Upper lobe of left lung (tissue), 6 donors: ENCODE measurements around the gene TM4SF4. TPM values are rescaled to one million over a fixed set of nuclear protein-coding genes. Genes with fewer than 3 reads are reported as not detected.
A peak's percentile ranks its signal among the peaks of the same experiment; 100 is the strongest.

Experiments used
- ATAC-seq, 2 donors: fragments of 200-7000 bp; cut with Tn5 transposase; one replicate each; pipeline ENCODE4 v1.9.1; 2022; ENCODE audit warnings: mild to moderate bottlenecking in 2 of 2, moderate library complexity in 2 of 2; ENCODE audit not compliant: low FRiP score in 2 of 2
- DNase-seq, 2 donors: peaks; one replicate each; pipeline ENCODE4 v3.0.0-alpha.2; 2019 to 2020
- H3K27ac ChIP-seq, 4 donors: fragments of 200-600 bp; sonication (generic); one replicate each; pipeline ENCODE4 v1.5.1; 2016 to 2019
- H3K27me3 ChIP-seq, 4 donors: fragments of 200-600 bp; sonication (generic); one replicate each; pipeline ENCODE4 v1.5.1; 2017 to 2019
- H3K36me3 ChIP-seq, 4 donors: fragments of 200-600 bp; sonication (generic); one replicate each; pipeline ENCODE4 v1.5.1; 2016 to 2019
- H3K4me1 ChIP-seq, 4 donors: fragments of 200-600 bp; sonication (generic); one replicate each; pipeline ENCODE4 v1.5.1; 2018 to 2019
- H3K4me3 ChIP-seq, 4 donors: fragments of 200-600 bp; sonication (generic); one replicate each; pipeline ENCODE4 v1.5.1; 2017 to 2019; ENCODE audit warnings: mild to moderate bottlenecking in 2 of 4, moderate library complexity in 1 of 4
- H3K9me3 ChIP-seq, 4 donors: fragments of 200-600 bp; sonication (generic); one replicate each; pipeline ENCODE4 v1.5.1; 2018 to 2019
- CTCF ChIP-seq, 6 experiments: fragments of 450-650 bp in 4 of 6; fragments of 200-600 bp in 2 of 6; sonication (generic) in 2 of 6; IDR thresholded peaks; one replicate each; pipeline ENCODE4 v1.5.1; 2016 to 2019; ENCODE audit warnings: antibody characterized with exemption in 6 of 6
- EP300 ChIP-seq, 4 donors: sonication (generic); formaldehyde crosslinking; IDR thresholded peaks; one replicate each; pipeline ENCODE4 v1.5.1; 2017; ENCODE audit warnings: antibody characterized with exemption in 4 of 4, control low read depth in 2 of 4
- POLR2A ChIP-seq, 4 donors: fragments of 450-650 bp; IDR thresholded peaks; one replicate each; pipeline ENCODE4 v1.5.1; 2016 to 2017; ENCODE audit warnings: antibody characterized with exemption in 4 of 4, mild to moderate bottlenecking in 2 of 4
- POLR2AphosphoS5 ChIP-seq, 2 donors: sonication (generic); formaldehyde crosslinking; IDR thresholded peaks; one replicate each; pipeline ENCODE4 v1.5.1; 2017; ENCODE audit warnings: antibody characterized with exemption in 2 of 2
- WGBS, 2 donors: methylation state at CpG; one replicate each; pipeline ENCODE4 v1.1.5; 2017 to 2018; 5-methylcytosine and 5-hydroxymethylcytosine counted together
- small RNA-seq, 4 donors: library from RNA; depleted of rRNA; stranded (forward); fragments of <200 nt; gene quantifications; one replicate each; pipeline ENCODE3, GENCODE V24; 2016
- total RNA-seq, 6 donors: library from RNA; depleted of rRNA in 4 of 6; stranded (reverse); fragments of >200 nt in 4 of 6; gene quantifications; one replicate each; pipeline versions ENCODE4 v1.1.0 to v1.2.1, GENCODE V29; 2016 to 2021
- donor health status: DM: no; HTN: no; CAD: no; lungs with moderate emphysema.
- donor health status: DM: no; HTN: yes; CAD: no; lungs with severe emphysema.

The TM4SF4 gene
- total RNA-seq, 6 donors from 2014 or later, result 1.8 to 2.5 (median 2.2) TPM; not detected in 2

GRCh38 chr3:149547413-149547812, 72.9 kb downstream of the TM4SF4 start:
- ATAC-seq (peak in 1 of 2 donors; percentile 83), DNase-seq (no peak)
- WGBS, 2 donors, result 64 to 81% methylated on average over 9 of the region's 9 CpGs
- no peaks in the 10 kb centered on the region for H3K9me3 ChIP-seq
- no peak overlapping the region for H3K4me3 ChIP-seq
- H3K27me3 ChIP-seq, result no peaks in the 10 kb centered on the region
- no peak for TF ChIP-seq CTCF (IDR thresholded peaks at IDR 0.05)
- no peak for TF ChIP-seq EP300 (IDR thresholded peaks at IDR 0.05)
- TF ChIP-seq POLR2AphosphoS5 (IDR thresholded peaks at IDR 0.05), result no peak
- TF ChIP-seq POLR2A (IDR thresholded peaks at IDR 0.05), result no peak
- peaks cover 9 to 22% (median 16%) of the 10 kb centered on the region in 4 donors for H3K4me1 ChIP-seq
- H3K36me3 ChIP-seq, result peaks cover 0 to 2% (median 0%) of the 10 kb centered on the region in 4 donors
- H3K27ac ChIP-seq, result peak overlapping the region in 3 of 4 donors; percentile 1 to 67 (median 59)

GRCh38 chr3:149547954-149548668, 73.6 kb downstream of the TM4SF4 start:
- DNase-seq (peak in 1 of 2 donors; percentile 62), ATAC-seq (peak; percentile 84 to 87)
- Histone ChIP-seq H3K27ac (peak overlapping the region; percentile 1 to 67 (median 52)), H3K36me3 (no peaks in the 10 kb centered on the region), H3K27me3 (no peaks in the 10 kb centered on the region), H3K4me3 (no peak overlapping the region), H3K4me1 (peaks cover 7 to 22% (median 14%) of the 10 kb centered on the region in 4 donors), H3K9me3 (no peaks in the 10 kb centered on the region)
- 50 to 67% methylated on average over 13 of the region's 13 CpGs for WGBS, 2 donors
- no peak for TF ChIP-seq EP300 (IDR thresholded peaks at IDR 0.05)

GRCh38 chr3:149548669-149549065, 74.2 kb downstream of the TM4SF4 start:
- no peaks in the 10 kb centered on the region for H3K9me3 ChIP-seq
- WGBS, 2 donors, result 95 to 97% methylated on average over 4 of the region's 4 CpGs
- H3K4me1 ChIP-seq, result peaks cover 8 to 22% (median 13%) of the 10 kb centered on the region in 4 donors

GRCh38 chr3:149551500-149551899, 77.0 kb downstream of the TM4SF4 start:
- no peak overlapping the region for H3K27ac ChIP-seq
- peaks cover 15 to 36% (median 24%) of the 10 kb centered on the region in 4 donors for H3K4me1 ChIP-seq
- H3K9me3 ChIP-seq, result no peaks in the 10 kb centered on the region
- DNase-seq (no peak), ATAC-seq (no peak)
- no peaks in the 10 kb centered on the region for H3K36me3 ChIP-seq
- no peak overlapping the region for H3K4me3 ChIP-seq
- no peaks in the 10 kb centered on the region for H3K27me3 ChIP-seq
- TF ChIP-seq CTCF (IDR thresholded peaks at IDR 0.05) (no peak), POLR2A (IDR thresholded peaks at IDR 0.05) (no peak), EP300 (IDR thresholded peaks at IDR 0.05) (no peak), POLR2AphosphoS5 (IDR thresholded peaks at IDR 0.05) (no peak)

More at GRCh38 chr3:149548669-149549065, 74.2 kb downstream of the TM4SF4 start:
- Histone ChIP-seq H3K27me3 (no peaks in the 10 kb centered on the region), H3K36me3 (no peaks in the 10 kb centered on the region), H3K27ac (peak overlapping the region; percentile 1 to 67 (median 52)), H3K4me3 (no peak overlapping the region)
- ATAC-seq (no peak), DNase-seq (no peak)
- TF ChIP-seq CTCF (IDR thresholded peaks at IDR 0.05), result no peak
- TF ChIP-seq POLR2A (IDR thresholded peaks at IDR 0.05), result no peak
- no peak for TF ChIP-seq EP300 (IDR thresholded peaks at IDR 0.05)
- TF ChIP-seq POLR2AphosphoS5 (IDR thresholded peaks at IDR 0.05), result no peak

- WGBS, 2 donors, result 86 to 95% methylated on average over 2 of the region's 2 CpGs
- H3K27ac ChIP-seq, result no peak overlapping the region
Observed at GRCh38 chr3:149552700-149553099, 78.2 kb downstream of the TM4SF4 start.

More at GRCh38 chr3:149552700-149553099, 78.2 kb downstream of the TM4SF4 start:
- no peak for TF ChIP-seq POLR2A (IDR thresholded peaks at IDR 0.05)
- TF ChIP-seq EP300 (IDR thresholded peaks at IDR 0.05), result no peak
- no peak for TF ChIP-seq CTCF (IDR thresholded peaks at IDR 0.05)
- no peak for TF ChIP-seq POLR2AphosphoS5 (IDR thresholded peaks at IDR 0.05)
- Histone ChIP-seq H3K36me3 (no peaks in the 10 kb centered on the region), H3K4me3 (no peak overlapping the region), H3K27me3 (no peaks in the 10 kb centered on the region), H3K9me3 (no peaks in the 10 kb centered on the region), H3K4me1 (peaks cover 7 to 31% (median 22%) of the 10 kb centered on the region in 4 donors)
- DNase-seq (no peak), ATAC-seq (no peak)

Small RNAs within 50 kb of the gene (small RNA-seq; reads per million reads assigned to genes)
- gene AC108751.2 (0 reads per million in 4 donors), gene RNU6-1098P (0 reads per million in 4 donors)

Other genes with a start within 250 kb of the TM4SF4 start
- gene TM4SF18, start 141.1 kb upstream of the TM4SF4 start, total RNA-seq, result 10 to 100 TPM in 1 of 6 donors, 1 to 10 TPM in 3, under 1 TPM in 2; 0.55 to 16.6 (median 2.5) TPM
- gene TM4SF1, start 97.0 kb upstream of the TM4SF4 start, total RNA-seq, result 100 to 1,000 TPM in 4 of 6 donors, 10 to 100 TPM in 2; 40.9 to 337 (median 197) TPM
- 100 to 1,000 TPM in 3 of 6 donors, 10 to 100 TPM in 3; 77.5 to 119 (median 107) TPM for gene WWTR1, start 183.3 kb downstream of the TM4SF4 start, total RNA-seq